GM19372 (cell line): ENCODE measurements around the gene APBA2.

Source experiments
- ATAC-seq: cut with Tn5 transposase; IDR thresholded peaks from one replicate; pipeline ENCODE4 v1.9.1; 2021; ENCODE audit warnings: mild to moderate bottlenecking, low read depth, moderate library complexity; ENCODE audit not compliant: unreplicated experiment

The APBA2 gene

GRCh38 chr15:28895146-28895545 is 9.4 kb downstream of the APBA2 start:
- no peak for ATAC-seq

GRCh38 chr15:28895566-28895965 is 9.8 kb downstream of the APBA2 start:
- ATAC-seq = no peak

- ATAC-seq = no peak
Measured at GRCh38 chr15:28896951-28897350, 11.2 kb downstream of the APBA2 start.

GRCh38 chr15:28897861-28898585 is 12.2 kb downstream of the APBA2 start:
- no peak for ATAC-seq

- no peak for ATAC-seq
Measured at GRCh38 chr15:28899061-28899738, 13.4 kb downstream of the APBA2 start.

GRCh38 chr15:28900041-28900891 is 14.5 kb downstream of the APBA2 start:
- no peak for ATAC-seq

- no peak for ATAC-seq
Measured at GRCh38 chr15:28900892-28901586, 15.3 kb downstream of the APBA2 start.

GRCh38 chr15:28901587-28901980 is 15.8 kb downstream of the APBA2 start:
- no peak for ATAC-seq

- no peak for ATAC-seq
Measured at GRCh38 chr15:28901987-28902745, 16.4 kb downstream of the APBA2 start.

- ATAC-seq = no peak
Measured at GRCh38 chr15:28902856-28903255, 17.1 kb downstream of the APBA2 start.

GRCh38 chr15:28903555-28903954 is 17.8 kb downstream of the APBA2 start:
- no peak for ATAC-seq

GRCh38 chr15:28904003-28904402 is 18.2 kb downstream of the APBA2 start:
- no peak for ATAC-seq

- ATAC-seq = no peak
Measured at GRCh38 chr15:28904541-28905315, 19.0 kb downstream of the APBA2 start.

- no peak for ATAC-seq
Measured at GRCh38 chr15:28907338-28907960, 21.7 kb downstream of the APBA2 start.

GRCh38 chr15:28909958-28910500 is 24.3 kb downstream of the APBA2 start:
- no peak for ATAC-seq

GRCh38 chr15:28911310-28911931 is 25.6 kb downstream of the APBA2 start:
- no peak for ATAC-seq

GRCh38 chr15:28912422-28912821 is 26.6 kb downstream of the APBA2 start:
- ATAC-seq = no peak

GRCh38 chr15:28913171-28913765 is 27.5 kb downstream of the APBA2 start:
- no peak for ATAC-seq
